SK-N-SH (cell line): Measurements from ENCODE around the gene PTCD2. TPM values are rescaled to one million over a fixed set of nuclear protein-coding genes. Genes with fewer than 3 reads are reported as not detected.

Experiments used
- CTCF ChIA-PET: fragments of 300-600, 350-600 bp; formaldehyde crosslinking; extraction: SDS; loops from one replicate; lab custom pipeline; 2021; lab: Yijun Ruan, JAX
- POLR2A ChIA-PET: fragments of 350-600 bp; sonication (Branson Sonifier 250); formaldehyde crosslinking; extraction: SDS; loops from one replicate; lab custom pipeline; 2020; ENCODE audit warnings: antibody characterized with exemption, inconsistent platforms; lab: Yijun Ruan, JAX
- DNase-seq: peaks from one replicate; pipeline ENCODE4 v3.0.0; 2012
- H2AFZ ChIP-seq: fragments of 200-600 bp; sonication (generic); 2 replicates; pipeline ENCODE4 v1.8.1; 2016; ENCODE audit warnings: antibody characterized with exemption, mild to moderate bottlenecking, low read depth
- H3F3A ChIP-seq: fragments of 200-600 bp; sonication (generic); replicated peaks from 2 replicates; pipeline ENCODE3; 2016; ENCODE audit warnings: antibody characterized with exemption, mild to moderate bottlenecking; ENCODE audit not compliant: insufficient read depth
- H3K27ac ChIP-seq, 2 experiments: fragments of 200-500 bp in 1 of 2; fragments of 200-600 bp in 1 of 2; sonication (Bioruptor generic) in 1 of 2; sonication (generic), shearing (Covaris generic) in 1 of 2; 2 replicates each; pipeline versions ENCODE4 v1.5.1 to v1.6.1; 2014 to 2016; ENCODE audit warnings: low read depth in 2 of 2, inconsistent platforms in 1 of 2, low read length in 1 of 2, mild to moderate bottlenecking in 1 of 2, mixed read lengths in 1 of 2
- H3K27me3 ChIP-seq: fragments of 200-600 bp; sonication (generic), shearing (Covaris generic); 2 replicates; pipeline ENCODE4 v1.6.1; 2016; ENCODE audit warnings: mixed run types; ENCODE audit not compliant: insufficient read depth
- H3K36me3 ChIP-seq, 2 experiments: fragments of 200-500 bp in 1 of 2; fragments of 200-600 bp in 1 of 2; sonication (Bioruptor generic) in 1 of 2; sonication (generic) in 1 of 2; replicated peaks in 1 of 2; 2 replicates each; pipeline versions ENCODE3 to v1.5.1; 2014 to 2016; ENCODE audit warnings: low read length in 1 of 2, mild to moderate bottlenecking in 1 of 2; ENCODE audit not compliant: insufficient read depth in 2 of 2, control insufficient read depth in 1 of 2
- H3K4me1 ChIP-seq, 2 experiments: fragments of 200-500 bp in 1 of 2; fragments of 200-600 bp in 1 of 2; sonication (Bioruptor generic) in 1 of 2; sonication (generic), shearing (Covaris generic) in 1 of 2; 2 replicates each; pipeline versions ENCODE4 v1.5.1 to v1.6.1; 2014 to 2016; ENCODE audit warnings: low read depth in 1 of 2, low read length in 1 of 2, mixed run types in 1 of 2; ENCODE audit not compliant: insufficient read depth in 2 of 2, control insufficient read depth in 1 of 2
- H3K4me2 ChIP-seq: fragments of 200-600 bp; sonication (generic), shearing (Covaris generic); 2 replicates; pipeline ENCODE4 v1.6.1; 2017; ENCODE audit warnings: mixed run types
- H3K4me3 ChIP-seq, 2 experiments: fragments of 200-500 bp in 1 of 2; fragments of 200-600 bp in 1 of 2; sonication (Bioruptor generic) in 1 of 2; sonication (generic), shearing (Covaris generic) in 1 of 2; 2 replicates each; pipeline versions ENCODE4 v1.5.1 to v1.8.1; 2014 to 2016; ENCODE audit warnings: low read depth in 2 of 2, inconsistent platforms in 1 of 2, low read length in 1 of 2, mild to moderate bottlenecking in 1 of 2, mixed read lengths in 1 of 2, moderate library complexity in 1 of 2
- H3K79me2 ChIP-seq: fragments of 200-600 bp; sonication (generic); 2 replicates; pipeline ENCODE4 v1.8.1; 2017; ENCODE audit warnings: mild to moderate bottlenecking; ENCODE audit not compliant: insufficient read depth
- H3K9ac ChIP-seq: fragments of 200-600 bp; sonication (generic); 2 replicates; pipeline ENCODE4 v1.6.1; 2017; ENCODE audit warnings: mixed run types
- H3K9me2 ChIP-seq: fragments of 200-600 bp; sonication (generic); 2 replicates; pipeline ENCODE4 v1.6.1; 2017; ENCODE audit warnings: mixed run types
- H3K9me3 ChIP-seq: fragments of 200-600 bp; sonication (generic); 2 replicates; pipeline ENCODE4 v1.6.1; 2017; ENCODE audit warnings: mixed run types, mild to moderate bottlenecking, moderate library complexity
- H4K20me1 ChIP-seq: fragments of 200-600 bp; sonication (generic); 2 replicates; pipeline ENCODE4 v1.6.1; 2017; ENCODE audit warnings: mild to moderate bottlenecking, mixed run types; ENCODE audit not compliant: insufficient read depth
- CHD2 ChIP-seq: fragments of 150-350 bp; IDR thresholded peaks from 2 replicates; pipeline ENCODE4 v1.6.1; 2018; ENCODE audit warnings: low read length; ENCODE audit not compliant: partially characterized antibody
- ELF1 ChIP-seq: IDR thresholded peaks from 2 replicates; pipeline ENCODE4 v1.4.0; 2012
- EZH2phosphoT487 ChIP-seq: fragments of 200-600 bp; sonication (generic); IDR thresholded peaks from 2 replicates; pipeline ENCODE4 v1.6.1; 2017; ENCODE audit warnings: low read depth, mixed run types, mild to moderate bottlenecking, antibody characterized with exemption, moderate library complexity, borderline replicate concordance
- FOXJ3 ChIP-seq: sonication (generic); formaldehyde crosslinking; IDR thresholded peaks from 2 replicates; pipeline ENCODE4 v1.5.1; 2020; ENCODE audit warnings: mild to moderate bottlenecking, missing genetic modification reagents
- FOXM1 ChIP-seq: IDR thresholded peaks from 2 replicates; pipeline ENCODE4 v1.4.0; 2012; ENCODE audit warnings: low read depth, mild to moderate bottlenecking
- GABPA ChIP-seq: IDR thresholded peaks from 2 replicates; pipeline ENCODE4 v1.4.0; 2012; ENCODE audit warnings: low read depth, mild to moderate bottlenecking
- GATA2 ChIP-seq: sonication (generic); formaldehyde crosslinking; IDR thresholded peaks from 2 replicates; pipeline ENCODE4 v1.5.0; 2020; ENCODE audit warnings: mild to moderate bottlenecking, missing genetic modification reagents
- MAX ChIP-seq: IDR thresholded peaks from 2 replicates; pipeline ENCODE4 v1.4.0; 2012; ENCODE audit warnings: low read depth
- MEF2A ChIP-seq: IDR thresholded peaks from 2 replicates; pipeline ENCODE4 v1.4.0; 2012; ENCODE audit warnings: low read depth, borderline replicate concordance
- MXI1 ChIP-seq: IDR thresholded peaks from 2 replicates; pipeline ENCODE4 v1.6.1; 2012; ENCODE audit warnings: mild to moderate bottlenecking, low read depth, low read length, improper control_type of control experiment
- NFIC ChIP-seq: IDR thresholded peaks from 2 replicates; pipeline ENCODE4 v1.4.0; 2012; ENCODE audit warnings: borderline replicate concordance
- NRF1 ChIP-seq: IDR thresholded peaks from 2 replicates; pipeline ENCODE4 v1.6.1; 2012; ENCODE audit warnings: low read depth, mild to moderate bottlenecking, low read length
- POLR2AphosphoS5 ChIP-seq: IDR thresholded peaks from 2 replicates; pipeline ENCODE4 v1.6.1; 2012; ENCODE audit warnings: low read depth, low read length
- RCOR1 ChIP-seq: fragments of 150-350 bp; IDR thresholded peaks from 2 replicates; pipeline ENCODE4 v1.6.1; 2017; ENCODE audit warnings: antibody characterized with exemption, low read length
- RFX5 ChIP-seq: IDR thresholded peaks from 2 replicates; pipeline ENCODE4 v1.6.1; 2012; ENCODE audit warnings: mild to moderate bottlenecking, improper control_type of control experiment, low read length
- RXRA ChIP-seq: IDR thresholded peaks from 2 replicates; pipeline ENCODE4 v1.4.0; 2012; ENCODE audit warnings: low read depth, mild to moderate bottlenecking, borderline replicate concordance
- SIN3A ChIP-seq: IDR thresholded peaks from 2 replicates; pipeline ENCODE4 v1.6.1; 2012; ENCODE audit warnings: low read depth, mild to moderate bottlenecking, low read length, moderate library complexity, borderline replicate concordance
- SMC3 ChIP-seq: IDR thresholded peaks from 2 replicates; pipeline ENCODE4 v1.6.1; 2012; ENCODE audit warnings: low read depth, low read length, improper control_type of control experiment
- TAF1 ChIP-seq: IDR thresholded peaks from 2 replicates; pipeline ENCODE4 v1.6.1; 2012; ENCODE audit warnings: low read depth, mild to moderate bottlenecking, low read length, moderate library complexity, borderline replicate concordance
- TCF12 ChIP-seq: IDR thresholded peaks from 2 replicates; pipeline ENCODE4 v1.4.0; 2012
- TEAD4 ChIP-seq: IDR thresholded peaks from 2 replicates; pipeline ENCODE4 v1.4.0; 2012; ENCODE audit warnings: mild to moderate bottlenecking, borderline replicate concordance; ENCODE audit not compliant: insufficient read depth
- USF1 ChIP-seq: IDR thresholded peaks from 2 replicates; pipeline ENCODE4 v1.4.0; 2012; ENCODE audit warnings: low read depth, borderline replicate concordance
- USF2 ChIP-seq: fragments of 150-350 bp; IDR thresholded peaks from 2 replicates; pipeline ENCODE4 v1.6.1; 2017; ENCODE audit warnings: antibody characterized with exemption, low read length, low read depth, borderline replicate concordance
- WGBS: methylation state at CpG from one replicate; pipeline ENCODE4 v1.1.6; 2017; ENCODE audit warnings: low lambda C conversion rate; 5-methylcytosine and 5-hydroxymethylcytosine counted together
- polyA plus RNA-seq, 3 experiments: library from polyadenylated mRNA; depleted of rRNA; stranded (reverse); fragments of >200 nt; gene quantifications; 2 replicates each; pipeline ENCODE4 v1.2.3, GENCODE V29; 2012

PTCD2 gene
- polyA plus RNA-seq, 1 of the 3 experiments (the other 2 are of a cell fraction), result 6.7 TPM

DNA sequence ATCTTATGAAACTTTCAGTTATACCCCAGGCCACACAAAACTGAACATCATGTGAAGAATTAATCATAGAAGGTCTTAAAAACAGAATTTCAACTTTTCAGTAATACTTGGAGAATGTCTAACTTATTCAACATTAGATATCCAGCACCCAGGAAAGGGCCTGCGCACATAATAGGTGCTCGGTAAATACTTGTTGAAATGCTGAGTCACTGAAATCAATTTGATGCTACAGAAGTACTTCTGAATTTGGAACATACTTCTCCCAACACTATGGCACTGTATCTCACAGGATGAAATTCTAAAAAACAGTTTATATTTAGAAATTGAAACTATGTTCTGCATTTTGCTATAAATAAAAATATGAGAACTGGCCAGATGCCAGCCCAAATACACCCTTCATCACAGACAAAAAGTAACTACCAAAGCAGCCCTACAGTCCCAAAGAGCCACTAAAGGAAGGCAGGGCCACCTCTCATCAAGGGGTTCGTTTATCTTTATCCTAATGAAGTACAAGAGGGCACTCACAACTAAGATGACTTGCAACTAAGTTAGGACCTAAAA is 26.6 kb upstream of the PTCD2 start:
- H3K4me3 ChIP-seq, result no peak overlapping the region

GRCh38 chr5:72294473-72294872 is 25.7 kb upstream of the PTCD2 start:
- Histone ChIP-seq H3K36me3 (peaks cover 32 to 50% of the 10 kb centered on the region in 2 experiments), H3K79me2 (peaks cover 6% of the 10 kb centered on the region; the same call in 1 of the 2 replicates), H3K4me3 (no peak overlapping the region), H3F3A (no peaks in the 10 kb centered on the region), H3K4me1 (peaks cover 0 to 10% of the 10 kb centered on the region in 2 experiments; a peak in 3 of 4 replicates), H3K9ac (no peak overlapping the region), H2AFZ (no peak overlapping the region), H3K9me3 (no peaks in the 10 kb centered on the region), H4K20me1 (no peaks in the 10 kb centered on the region), H3K27ac (no peak overlapping the region), H3K27me3 (no peaks in the 10 kb centered on the region), H3K9me2 (no peaks in the 10 kb centered on the region), H3K4me2 (no peak overlapping the region)
- CTCF ChIA-PET, result interaction anchor here (3.5 kb wide), 1 partner anchor 13 kb away, joined by 12 read pairs; no protein-coding TSS in a partner anchor
- POLR2A ChIA-PET, result no interaction called here
- TF ChIP-seq CHD2, result no peak
- no peak for TF ChIP-seq POLR2AphosphoS5
- TF ChIP-seq NRF1, result no peak
- no peak for TF ChIP-seq GABPA
- no peak for TF ChIP-seq USF1
- no peak for TF ChIP-seq FOXM1
- no peak for TF ChIP-seq TAF1
- no peak for TF ChIP-seq TCF12
- no peak for TF ChIP-seq TEAD4
- no peak for TF ChIP-seq RCOR1
- no peak for TF ChIP-seq MAX
- TF ChIP-seq RXRA, result no peak
- TF ChIP-seq EZH2phosphoT487, result no peak
- TF ChIP-seq SMC3, result no peak
- no peak for TF ChIP-seq USF2
- TF ChIP-seq MXI1, result no peak
- no peak for TF ChIP-seq NFIC
- TF ChIP-seq RFX5, result no peak
- 97% methylated on average over 2 of the region's 2 CpGs for WGBS
- no peak for DNase-seq

More for the DNA sequence above, 26.6 kb upstream of the PTCD2 start:
- no peak overlapping the region for H3K4me2 ChIP-seq
- POLR2A ChIA-PET, result no interaction called here
- DNase-seq, result no peak
- no peaks in the 10 kb centered on the region for H4K20me1 ChIP-seq
- H3K27ac ChIP-seq, result no peak overlapping the region
- TF ChIP-seq MEF2A (no peak), FOXJ3 (CRISPR knock-in tag) (no peak), POLR2AphosphoS5 (no peak), NFIC (no peak), USF2 (no peak), CHD2 (no peak), RXRA (no peak), ELF1 (no peak), GATA2 (CRISPR knock-in tag) (no peak), SMC3 (no peak), TAF1 (no peak), RFX5 (no peak), TEAD4 (no peak), SIN3A (no peak)
- TF ChIP-seq, all 33 proteins: peak for 0
- CTCF ChIA-PET, result interaction anchor here (0.6 to 2.0 kb wide), 4 partner anchors 13 to 524 kb away, joined by 3 to 7 read pairs (median 4); no protein-coding TSS in a partner anchor
- no peaks in the 10 kb centered on the region for H3K9me3 ChIP-seq
- H2AFZ ChIP-seq, result no peak overlapping the region
- peaks cover 6 to 10% of the 10 kb centered on the region in 2 experiments; a peak in 3 of 4 replicates for H3K4me1 ChIP-seq
- H3K79me2 ChIP-seq, result peaks cover 1% of the 10 kb centered on the region; the same call in 1 of the 2 replicates
- peaks cover 32 to 50% of the 10 kb centered on the region in 2 experiments for H3K36me3 ChIP-seq
- H3K9ac ChIP-seq, result no peak overlapping the region
- WGBS, result 92% methylated on average over 3 of the region's 3 CpGs
- H3K27me3 ChIP-seq, result no peaks in the 10 kb centered on the region
- H3F3A ChIP-seq, result peaks cover 3% of the 10 kb centered on the region
- H3K9me2 ChIP-seq, result no peaks in the 10 kb centered on the region
